ENCODE results near the gene CELF1. TPM values are rescaled to one million over a fixed set of nuclear protein-coding genes. Genes with fewer than 3 reads are reported as not detected.

The CELF1 gene
- polyA plus RNA-seq, 1 experiment: 87.2 TPM

GRCh38 chr11:47507563-47508239 is 45.2 kb downstream of the CELF1 start:
- Histone ChIP-seq H3K9me3 (ENCODE audit: control insufficient read depth, insufficient read depth, low read length) (no peaks in the 10 kb centered on the region), H3K27me3 (ENCODE audit: control insufficient read depth, insufficient read depth, low read length) (no peaks in the 10 kb centered on the region), H3K27ac (ENCODE audit: low read depth, low read length) (no peak overlapping the region), H3K4me3 (ENCODE audit: low read depth, low read length) (no peak overlapping the region)
- DNase-seq (ENCODE audit: low read depth, low spot score): no peak
- CTCF ChIA-PET: interaction anchor here (1.6 kb wide), 1 partner anchor 45 kb away, joined by 5 read pairs; the partner anchor contains the start of gene CELF1
- POLR2A ChIA-PET: no interaction called here
- no peak for TF ChIP-seq CTCF (IDR thresholded peaks at IDR 0.05; ENCODE audit: low read depth, low read length)

- no peaks in the 10 kb centered on the region for H3K27me3 ChIP-seq (ENCODE audit: control insufficient read depth, insufficient read depth, low read length)
- ChIA-PET CTCF (interaction anchor here (1.6 kb wide), 1 partner anchor 46 kb away, joined by 5 read pairs; the partner anchor contains the start of gene CELF1), POLR2A (interaction anchor here (0.6 kb wide), 1 partner anchor 12 kb away, joined by 3 read pairs; no protein-coding TSS in a partner anchor)
- H3K27ac ChIP-seq (ENCODE audit: low read depth, low read length): no peak overlapping the region
- no peak overlapping the region for H3K4me3 ChIP-seq (ENCODE audit: low read depth, low read length)
- no peak for TF ChIP-seq CTCF (IDR thresholded peaks at IDR 0.05; ENCODE audit: low read depth, low read length)
- no peaks in the 10 kb centered on the region for H3K9me3 ChIP-seq (ENCODE audit: control insufficient read depth, insufficient read depth, low read length)
- DNase-seq (ENCODE audit: low read depth, low spot score): no peak
Measured at GRCh38 chr11:47506795-47507562, 46.0 kb downstream of the CELF1 start.

GRCh38 chr11:47506373-47506772 is 46.6 kb downstream of the CELF1 start:
- no peaks in the 10 kb centered on the region for H3K9me3 ChIP-seq (ENCODE audit: control insufficient read depth, insufficient read depth, low read length)
- no peak overlapping the region for H3K27ac ChIP-seq (ENCODE audit: low read depth, low read length)
- no peak overlapping the region for H3K4me3 ChIP-seq (ENCODE audit: low read depth, low read length)
- CTCF ChIA-PET: interaction anchor here (1.6 kb wide), 1 partner anchor 47 kb away, joined by 5 read pairs; the partner anchor contains the start of gene CELF1
- no peak for TF ChIP-seq CTCF (IDR thresholded peaks at IDR 0.05; ENCODE audit: low read depth, low read length)
- no peak for DNase-seq (ENCODE audit: low read depth, low spot score)
- POLR2A ChIA-PET: interaction anchor here (0.6 kb wide), 1 partner anchor 11 kb away, joined by 3 read pairs; no protein-coding TSS in a partner anchor
- no peaks in the 10 kb centered on the region for H3K27me3 ChIP-seq (ENCODE audit: control insufficient read depth, insufficient read depth, low read length)

- Histone ChIP-seq H3K4me3 (ENCODE audit: low read depth, low read length) (no peak overlapping the region), H3K9me3 (ENCODE audit: control insufficient read depth, insufficient read depth, low read length) (no peaks in the 10 kb centered on the region), H3K27ac (ENCODE audit: low read depth, low read length) (no peak overlapping the region), H3K27me3 (ENCODE audit: control insufficient read depth, insufficient read depth, low read length) (no peaks in the 10 kb centered on the region)
- POLR2A ChIA-PET: interaction anchor here (0.5 kb wide), 1 partner anchor 65 kb away, joined by 7 read pairs; no protein-coding TSS in a partner anchor
- no peak for DNase-seq (ENCODE audit: low read depth, low spot score)
- TF ChIP-seq CTCF (IDR thresholded peaks at IDR 0.05; ENCODE audit: low read depth, low read length): no peak
- CTCF ChIA-PET: no interaction called here
Measured at GRCh38 chr11:47504910-47505309, 48.0 kb downstream of the CELF1 start.

- ChIA-PET CTCF (no interaction called here), POLR2A (no interaction called here)
- Histone ChIP-seq H3K9me3 (ENCODE audit: control insufficient read depth, insufficient read depth, low read length) (no peaks in the 10 kb centered on the region), H3K27me3 (ENCODE audit: control insufficient read depth, insufficient read depth, low read length) (no peaks in the 10 kb centered on the region), H3K4me3 (ENCODE audit: low read depth, low read length) (no peak overlapping the region), H3K27ac (ENCODE audit: low read depth, low read length) (no peak overlapping the region)
- TF ChIP-seq CTCF (IDR thresholded peaks at IDR 0.05; ENCODE audit: low read depth, low read length): no peak
- no peak for DNase-seq (ENCODE audit: low read depth, low spot score)
Measured at GRCh38 chr11:47503227-47503626, 49.7 kb downstream of the CELF1 start.
